Activated naive CD4-positive, alpha-beta T cell treated with anti-CD3 and anti-CD28 coated beads for 36 hours (primary cell): Measurements from ENCODE around the gene HRH3. TPM values are rescaled to one million over a fixed set of nuclear protein-coding genes. Genes with fewer than 3 reads are reported as not detected.

Experiments used
- CTCF ChIA-PET: fragments of 350-600 bp; sonication (Branson Sonifier 250); formaldehyde crosslinking; loops from one replicate; lab custom pipeline; 2021; ENCODE audit warnings: antibody characterized with exemption; lab: Charles Lee
- DNase-seq: peaks from one replicate; pipeline ENCODE4 v3.0.0-alpha.2; 2020
- H3K27ac Mint-ChIP-seq: one replicate; pipeline ENCODE4 v1.8.0; 2021; ENCODE audit warnings: mild to moderate bottlenecking, mixed read lengths
- H3K27me3 Mint-ChIP-seq: one replicate; pipeline ENCODE4 v1.8.0; 2021; ENCODE audit warnings: low read depth, mixed read lengths
- H3K36me3 Mint-ChIP-seq: one replicate; pipeline ENCODE4 v1.8.0; 2021; ENCODE audit warnings: low read depth, mixed read lengths
- H3K4me1 Mint-ChIP-seq: one replicate; pipeline ENCODE4 v1.8.0; 2021; ENCODE audit warnings: low read depth, mixed read lengths
- H3K4me3 Mint-ChIP-seq: one replicate; pipeline ENCODE4 v1.8.0; 2021; ENCODE audit warnings: mild to moderate bottlenecking, moderate library complexity, mixed read lengths
- H3K9me3 Mint-ChIP-seq: one replicate; pipeline ENCODE4 v1.8.0; 2021; ENCODE audit warnings: mixed read lengths
- intact Hi-C: fragments of 100-400 bp; cut with micrococcal nuclease; formaldehyde crosslinking; loops from one replicate; pipeline ENCODE4 v1.15.1; 2023
- total RNA-seq, 2 experiments: library from RNA; stranded (reverse); gene quantifications; one replicate each; pipeline ENCODE4 v1.2.3, GENCODE V29; 2021

Gene HRH3
- total RNA-seq, 2 experiments from 2014 or later = not detected

- peak; percentile 96 for DNase-seq
- H3K9me3 Mint-ChIP-seq = no peaks in the 10 kb centered on the region
- intact Hi-C loops = loop anchor here (1.0 kb wide), 6 partner anchors 38 to 205 kb away; partner anchors contain the start of genes ADRM1, LSM14B, OSBPL2 and RPS21
- H3K4me3 Mint-ChIP-seq = peak within 1 kb of the TSS; percentile 87
- H3K27ac Mint-ChIP-seq = peak within 1 kb of the TSS; percentile 84
- peaks cover 5% of the 10 kb centered on the region for H3K36me3 Mint-ChIP-seq
- CTCF ChIA-PET = no interaction called here
- peaks cover 38% of the 10 kb centered on the region for H3K4me1 Mint-ChIP-seq
- no peaks in the 10 kb centered on the region for H3K27me3 Mint-ChIP-seq
Observed at GRCh38 chr20:62182469-62183425, 37.3 kb downstream of the HRH3 start, which contains the start of gene MTG2. MTG2 (plus strand) TSS chr20:62183028; CDS start chr20:62193421, 10,393 bp downstream.

GRCh38 chr20:62181808-62182207 is 38.3 kb downstream of the HRH3 start:
- Mint-ChIP-seq H3K4me3 (peak overlapping the region; percentile 87), H3K36me3 (peaks cover 5% of the 10 kb centered on the region), H3K27me3 (no peaks in the 10 kb centered on the region), H3K27ac (peak overlapping the region; percentile 84), H3K4me1 (peaks cover 30% of the 10 kb centered on the region), H3K9me3 (no peaks in the 10 kb centered on the region)
- CTCF ChIA-PET = no interaction called here
- no peak for DNase-seq
- intact Hi-C loops = loop anchor here (1.0 kb wide), 6 partner anchors 38 to 205 kb away; partner anchors contain the start of genes ADRM1, LSM14B, OSBPL2 and RPS21

- intact Hi-C loops = no loop called here
- peaks cover 8% of the 10 kb centered on the region for H3K36me3 Mint-ChIP-seq
- no peak overlapping the region for H3K4me3 Mint-ChIP-seq
- H3K9me3 Mint-ChIP-seq = no peaks in the 10 kb centered on the region
- no peaks in the 10 kb centered on the region for H3K27me3 Mint-ChIP-seq
- peaks cover 14% of the 10 kb centered on the region for H3K4me1 Mint-ChIP-seq
- CTCF ChIA-PET = no interaction called here
- no peak for DNase-seq
- H3K27ac Mint-ChIP-seq = no peak overlapping the region
Observed at GRCh38 chr20:62179162-62179504, 40.9 kb downstream of the HRH3 start.

- no peak overlapping the region for H3K27ac Mint-ChIP-seq
- H3K27me3 Mint-ChIP-seq = no peaks in the 10 kb centered on the region
- DNase-seq = no peak
- CTCF ChIA-PET = interaction anchor here (0.6 kb wide), 1 partner anchor 40 kb away, joined by 3 read pairs; no protein-coding TSS in a partner anchor
- H3K9me3 Mint-ChIP-seq = no peaks in the 10 kb centered on the region
- peaks cover 9% of the 10 kb centered on the region for H3K4me1 Mint-ChIP-seq
- intact Hi-C loops = no loop called here
- H3K4me3 Mint-ChIP-seq = no peak overlapping the region
- peaks cover 11% of the 10 kb centered on the region for H3K36me3 Mint-ChIP-seq
Observed at GRCh38 chr20:62178316-62179161, 41.5 kb downstream of the HRH3 start.

- no peak overlapping the region for H3K27ac Mint-ChIP-seq
- no peak for DNase-seq
- peaks cover 9% of the 10 kb centered on the region for H3K36me3 Mint-ChIP-seq
- H3K27me3 Mint-ChIP-seq = no peaks in the 10 kb centered on the region
- CTCF ChIA-PET = no interaction called here
- no peak overlapping the region for H3K4me3 Mint-ChIP-seq
- intact Hi-C loops = no loop called here
- H3K4me1 Mint-ChIP-seq = peaks cover 7% of the 10 kb centered on the region
- H3K9me3 Mint-ChIP-seq = no peaks in the 10 kb centered on the region
Observed at GRCh38 chr20:62177307-62177706, 42.8 kb downstream of the HRH3 start.

- no peaks in the 10 kb centered on the region for H3K27me3 Mint-ChIP-seq
- peaks cover 3% of the 10 kb centered on the region for H3K4me1 Mint-ChIP-seq
- CTCF ChIA-PET = no interaction called here
- peaks cover 9% of the 10 kb centered on the region for H3K36me3 Mint-ChIP-seq
- H3K27ac Mint-ChIP-seq = no peak overlapping the region
- intact Hi-C loops = no loop called here
- DNase-seq = no peak
- H3K9me3 Mint-ChIP-seq = no peaks in the 10 kb centered on the region
- no peak overlapping the region for H3K4me3 Mint-ChIP-seq
Observed at GRCh38 chr20:62176866-62177265, 43.2 kb downstream of the HRH3 start.

GRCh38 chr20:62175711-62176110 is 44.4 kb downstream of the HRH3 start:
- Mint-ChIP-seq H3K9me3 (no peaks in the 10 kb centered on the region), H3K27me3 (no peaks in the 10 kb centered on the region), H3K4me3 (no peak overlapping the region), H3K36me3 (peaks cover 9% of the 10 kb centered on the region), H3K4me1 (no peaks in the 10 kb centered on the region), H3K27ac (no peak overlapping the region)
- CTCF ChIA-PET = no interaction called here
- DNase-seq = no peak
- intact Hi-C loops = no loop called here

GRCh38 chr20:62174870-62175624 is 45.0 kb downstream of the HRH3 start:
- intact Hi-C loops = no loop called here
- Mint-ChIP-seq H3K4me3 (no peak overlapping the region), H3K27ac (peak overlapping the region; percentile 21), H3K4me1 (no peaks in the 10 kb centered on the region), H3K36me3 (peaks cover 9% of the 10 kb centered on the region), H3K9me3 (no peaks in the 10 kb centered on the region), H3K27me3 (no peaks in the 10 kb centered on the region)
- no peak for DNase-seq
- CTCF ChIA-PET = interaction anchor here (1.0 kb wide), 1 partner anchor 13 kb away, joined by 3 read pairs; no protein-coding TSS in a partner anchor

- CTCF ChIA-PET = interaction anchor here (1.0 kb wide), 1 partner anchor 12 kb away, joined by 3 read pairs; no protein-coding TSS in a partner anchor
- H3K27ac Mint-ChIP-seq = no peak overlapping the region
- H3K4me3 Mint-ChIP-seq = no peak overlapping the region
- no peak for DNase-seq
- H3K4me1 Mint-ChIP-seq = no peaks in the 10 kb centered on the region
- no peaks in the 10 kb centered on the region for H3K9me3 Mint-ChIP-seq
- intact Hi-C loops = no loop called here
- H3K27me3 Mint-ChIP-seq = no peaks in the 10 kb centered on the region
- peaks cover 9% of the 10 kb centered on the region for H3K36me3 Mint-ChIP-seq
Observed at GRCh38 chr20:62174021-62174804, 45.9 kb downstream of the HRH3 start.

- H3K4me1 Mint-ChIP-seq = no peaks in the 10 kb centered on the region
- no peak overlapping the region for H3K27ac Mint-ChIP-seq
- CTCF ChIA-PET = interaction anchor here (1.6 kb wide), 1 partner anchor 16 kb away, joined by 5 read pairs; no protein-coding TSS in a partner anchor
- no peaks in the 10 kb centered on the region for H3K27me3 Mint-ChIP-seq
- H3K4me3 Mint-ChIP-seq = no peak overlapping the region
- H3K36me3 Mint-ChIP-seq = peaks cover 11% of the 10 kb centered on the region
- no peaks in the 10 kb centered on the region for H3K9me3 Mint-ChIP-seq
- intact Hi-C loops = no loop called here
- DNase-seq = no peak
Observed at GRCh38 chr20:62172666-62173065, 47.4 kb downstream of the HRH3 start.

GRCh38 chr20:62171245-62171644 is 48.8 kb downstream of the HRH3 start:
- H3K27me3 Mint-ChIP-seq = no peaks in the 10 kb centered on the region
- no peaks in the 10 kb centered on the region for H3K9me3 Mint-ChIP-seq
- H3K27ac Mint-ChIP-seq = no peak overlapping the region
- no peaks in the 10 kb centered on the region for H3K4me1 Mint-ChIP-seq
- H3K4me3 Mint-ChIP-seq = no peak overlapping the region
- CTCF ChIA-PET = no interaction called here
- peaks cover 13% of the 10 kb centered on the region for H3K36me3 Mint-ChIP-seq
- DNase-seq = no peak
- intact Hi-C loops = no loop called here
